Fibroblast of lung (primary cell): ENCODE results near the gene WASHC3. TPM values are rescaled to one million over a fixed set of nuclear protein-coding genes. Genes with fewer than 3 reads are reported as not detected.

ENCODE experiments used
- DNase-seq, 2 donors: peaks; one replicate each; pipeline versions ENCODE4 v3.0.0 to v3.0.0-alpha.2; 2010; ENCODE audit warnings: low read depth in 2 of 2
- H2AFZ ChIP-seq: 2 replicates; pipeline ENCODE4 v1.5.1; 2012; ENCODE audit warnings: low read length, control low read depth, inconsistent platforms
- H3K27ac ChIP-seq: 2 replicates; pipeline ENCODE4 v1.5.1; 2011; ENCODE audit warnings: low read length, control low read depth; ENCODE audit not compliant: insufficient read depth
- H3K27me3 ChIP-seq: 2 replicates; pipeline ENCODE4 v1.5.1; 2011; ENCODE audit warnings: mild to moderate bottlenecking, low read length; ENCODE audit not compliant: control insufficient read depth, insufficient read depth
- H3K36me3 ChIP-seq: 2 replicates; pipeline ENCODE4 v1.5.1; 2011; ENCODE audit warnings: low read length; ENCODE audit not compliant: control insufficient read depth, insufficient read depth
- H3K4me1 ChIP-seq: 2 replicates; pipeline ENCODE4 v1.5.1; 2011; ENCODE audit warnings: low read length; ENCODE audit not compliant: control insufficient read depth, insufficient read depth; ENCODE audit errors: extremely low read depth
- H3K4me2 ChIP-seq: 2 replicates; pipeline ENCODE4 v1.5.1; 2011; ENCODE audit warnings: low read length, control low read depth; ENCODE audit not compliant: insufficient read depth; ENCODE audit errors: extremely low read depth
- H3K4me3 ChIP-seq, 4 experiments: fragments of 200-600 bp in 1 of 4; sonication (generic) in 1 of 4; replicated peaks in 1 of 4; 2 replicates each; pipeline ENCODE4 v1.5.1; 2011 to 2016; ENCODE audit warnings: low read length in 4 of 4, low read depth in 3 of 4, mild to moderate bottlenecking in 3 of 4, control low read depth in 2 of 4, inconsistent platforms in 1 of 4, mixed read lengths in 1 of 4; ENCODE audit not compliant: insufficient read depth in 1 of 4; ENCODE audit errors: control extremely low read depth in 1 of 4
- H3K79me2 ChIP-seq: 2 replicates; pipeline ENCODE4 v1.5.1; 2012; ENCODE audit warnings: mild to moderate bottlenecking, low read length, inconsistent platforms; ENCODE audit not compliant: control insufficient read depth, insufficient read depth
- H3K9ac ChIP-seq: 2 replicates; pipeline ENCODE4 v1.5.1; 2011; ENCODE audit warnings: mild to moderate bottlenecking, low read length, control low read depth; ENCODE audit not compliant: insufficient read depth
- H3K9me3 ChIP-seq: 2 replicates; pipeline ENCODE4 v1.5.1; 2012; ENCODE audit warnings: low read depth, low read length; ENCODE audit not compliant: control insufficient read depth, insufficient read depth
- H4K20me1 ChIP-seq: 2 replicates; pipeline ENCODE4 v1.5.1; 2011; ENCODE audit warnings: low read length; ENCODE audit not compliant: control insufficient read depth, insufficient read depth; ENCODE audit errors: extremely low read depth
- EZH2 ChIP-seq: IDR thresholded peaks from 2 replicates; pipeline ENCODE4 v1.5.1; 2012; ENCODE audit warnings: low read length, control low read depth, mild to moderate bottlenecking; ENCODE audit errors: missing control alignments
- polyA plus RNA-seq, 2 donors: library from polyadenylated mRNA; depleted of rRNA in 1 of 2; stranded (reverse) in 1 of 2; unstranded in 1 of 2; fragments of >200 nt; gene quantifications; 2 replicates each; pipeline ENCODE4 v1.2.1, GENCODE V29; 2011 to 2012; ENCODE audit warnings: missing spikeins in 1 of 2
- total RNA-seq: library from RNA; depleted of rRNA; stranded (reverse); fragments of >200 nt; gene quantifications from 2 replicates; pipeline ENCODE4 v1.2.1, GENCODE V29; 2014
- TF ChIP-seq, protein P1 (sequence below), 2 donors: IDR thresholded peaks in 1 of 2; conservative IDR thresholded peaks in 1 of 2; 1 replicate in 1 of 2; 2 replicates in 1 of 2; pipeline ENCODE4 v1.5.1; 2011 to 2012; ENCODE audit warnings: low read length in 2 of 2, control low read depth in 1 of 2, inconsistent platforms in 1 of 2, low read depth in 1 of 2, mild to moderate bottlenecking in 1 of 2

The WASHC3 gene
- total and polyA plus RNA-seq, 2 donors (not counting 1 experiment from before 2014, with no cell fraction given): 97.5 to 149 TPM

DNA sequence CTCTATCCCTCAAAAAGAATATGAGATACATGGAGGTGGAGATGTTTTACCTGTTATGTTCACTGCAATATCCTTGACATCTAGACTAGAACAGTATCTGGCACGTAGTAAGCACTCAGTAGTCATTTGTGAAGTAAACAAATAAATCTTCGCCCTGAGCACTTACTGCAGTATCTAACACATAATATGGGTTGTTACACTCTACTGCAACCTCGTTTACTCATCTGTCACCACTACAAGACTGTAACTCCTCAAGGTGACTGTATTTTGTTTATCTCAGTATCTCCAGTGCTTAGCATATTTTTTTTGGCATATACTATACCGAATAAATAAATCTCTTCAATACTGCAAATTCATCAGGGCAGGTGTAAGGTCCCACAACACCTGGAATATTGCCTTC, 66.1 kb downstream of the WASHC3 start:
- no peaks in the 10 kb centered on the region for H3K79me2 ChIP-seq
- DNase-seq: no peak
- H3K4me3 ChIP-seq: no peak overlapping the region
- H3K4me1 ChIP-seq: no peaks in the 10 kb centered on the region
- no peaks in the 10 kb centered on the region for H3K9me3 ChIP-seq
- no peak overlapping the region for H3K27ac ChIP-seq
- H3K36me3 ChIP-seq: no peaks in the 10 kb centered on the region
- no peak overlapping the region for H2AFZ ChIP-seq
- H3K27me3 ChIP-seq: no peaks in the 10 kb centered on the region
- no peak overlapping the region for H3K9ac ChIP-seq
- no peak for TF ChIP-seq EZH2
- TF ChIP-seq, protein P1, sequence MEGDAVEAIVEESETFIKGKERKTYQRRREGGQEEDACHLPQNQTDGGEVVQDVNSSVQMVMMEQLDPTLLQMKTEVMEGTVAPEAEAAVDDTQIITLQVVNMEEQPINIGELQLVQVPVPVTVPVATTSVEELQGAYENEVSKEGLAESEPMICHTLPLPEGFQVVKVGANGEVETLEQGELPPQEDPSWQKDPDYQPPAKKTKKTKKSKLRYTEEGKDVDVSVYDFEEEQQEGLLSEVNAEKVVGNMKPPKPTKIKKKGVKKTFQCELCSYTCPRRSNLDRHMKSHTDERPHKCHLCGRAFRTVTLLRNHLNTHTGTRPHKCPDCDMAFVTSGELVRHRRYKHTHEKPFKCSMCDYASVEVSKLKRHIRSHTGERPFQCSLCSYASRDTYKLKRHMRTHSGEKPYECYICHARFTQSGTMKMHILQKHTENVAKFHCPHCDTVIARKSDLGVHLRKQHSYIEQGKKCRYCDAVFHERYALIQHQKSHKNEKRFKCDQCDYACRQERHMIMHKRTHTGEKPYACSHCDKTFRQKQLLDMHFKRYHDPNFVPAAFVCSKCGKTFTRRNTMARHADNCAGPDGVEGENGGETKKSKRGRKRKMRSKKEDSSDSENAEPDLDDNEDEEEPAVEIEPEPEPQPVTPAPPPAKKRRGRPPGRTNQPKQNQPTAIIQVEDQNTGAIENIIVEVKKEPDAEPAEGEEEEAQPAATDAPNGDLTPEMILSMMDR (conservative IDR thresholded peaks at IDR 0.05 in 1 of 2, IDR thresholded peaks at IDR 0.05 in 1 of 2; ENCODE audit: low read depth in 1 of 2, low read length in 2 of 2): no peak
- H3K4me2 ChIP-seq: no peak overlapping the region
- H4K20me1 ChIP-seq: no peaks in the 10 kb centered on the region

DNA sequence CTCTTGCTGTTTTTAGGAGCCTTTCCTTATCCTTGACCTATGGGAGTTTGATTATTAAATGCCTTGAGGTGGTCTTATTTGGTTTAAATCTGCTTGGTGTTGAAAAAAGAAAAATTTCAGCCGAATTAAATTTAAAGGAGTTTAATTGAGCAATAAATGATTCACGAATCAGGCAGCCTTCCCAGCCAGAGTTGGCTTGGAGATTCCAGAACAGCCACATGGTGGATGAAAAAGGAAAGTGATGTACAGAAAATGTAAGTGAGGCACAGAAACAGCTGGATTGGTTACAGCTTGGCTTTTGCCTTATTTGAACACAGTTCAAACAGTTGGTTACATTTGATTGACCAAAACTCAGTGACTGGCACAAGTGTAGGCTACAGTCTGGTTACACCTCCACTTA, 69.7 kb downstream of the WASHC3 start:
- no peaks in the 10 kb centered on the region for H4K20me1 ChIP-seq
- no peaks in the 10 kb centered on the region for H3K36me3 ChIP-seq
- no peak overlapping the region for H2AFZ ChIP-seq
- H3K79me2 ChIP-seq: no peaks in the 10 kb centered on the region
- no peak overlapping the region for H3K9ac ChIP-seq
- H3K27ac ChIP-seq: no peak overlapping the region
- H3K4me2 ChIP-seq: no peak overlapping the region
- no peaks in the 10 kb centered on the region for H3K27me3 ChIP-seq
- DNase-seq: peak in 1 of 2 donors; percentile 23
- H3K9me3 ChIP-seq: no peaks in the 10 kb centered on the region
- no peak overlapping the region for H3K4me3 ChIP-seq
- H3K4me1 ChIP-seq: no peaks in the 10 kb centered on the region
- TF ChIP-seq EZH2: no peak
- TF ChIP-seq, protein P1 (conservative IDR thresholded peaks at IDR 0.05 in 1 of 2, IDR thresholded peaks at IDR 0.05 in 1 of 2; ENCODE audit: low read depth in 1 of 2, low read length in 2 of 2): no peak

DNA sequence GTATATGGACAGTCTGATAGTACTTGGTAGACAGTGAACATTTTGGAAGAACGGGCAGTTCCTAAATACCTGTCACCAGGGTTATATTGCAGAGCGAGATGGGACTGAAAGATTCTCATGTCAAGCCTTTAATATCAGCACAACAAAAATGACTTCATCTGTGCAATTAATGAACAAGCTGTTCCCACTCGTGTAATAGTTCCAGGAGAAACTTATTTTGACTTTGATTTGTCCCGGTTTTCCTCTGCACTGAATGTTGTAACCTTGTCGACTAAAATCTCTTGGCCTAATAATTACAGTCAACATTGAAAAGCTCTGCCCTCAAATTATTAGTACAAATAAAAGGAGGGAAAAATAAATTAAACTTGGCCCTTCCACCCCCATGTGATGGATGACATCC, 79.5 kb downstream of the WASHC3 start:
- Histone ChIP-seq H3K4me1 (no peaks in the 10 kb centered on the region), H3K27me3 (no peaks in the 10 kb centered on the region)
- no peak for TF ChIP-seq EZH2
- TF ChIP-seq, protein P1 (conservative IDR thresholded peaks at IDR 0.05 in 1 of 2, IDR thresholded peaks at IDR 0.05 in 1 of 2; ENCODE audit: low read depth in 1 of 2, low read length in 2 of 2): no peak

More for the DNA sequence above, 79.5 kb downstream of the WASHC3 start:
- no peak overlapping the region for H3K9ac ChIP-seq
- no peak overlapping the region for H3K27ac ChIP-seq
- no peaks in the 10 kb centered on the region for H3K9me3 ChIP-seq
- no peaks in the 10 kb centered on the region for H4K20me1 ChIP-seq
- DNase-seq: no peak
- H3K36me3 ChIP-seq: no peaks in the 10 kb centered on the region
- H3K79me2 ChIP-seq: no peaks in the 10 kb centered on the region
- H2AFZ ChIP-seq: no peak overlapping the region
- no peak overlapping the region for H3K4me3 ChIP-seq
- H3K4me2 ChIP-seq: no peak overlapping the region
